IMR-90 (cell line): ENCODE results near the gene OGFOD3. TPM values are rescaled to one million over a fixed set of nuclear protein-coding genes. Genes with fewer than 3 reads are reported as not detected.

Experiments used
- ATAC-seq: fragments of 200-7000 bp; cut with Tn5 transposase; 2 replicates; pipeline ENCODE4 v1.9.1; 2020; ENCODE audit warnings: low read depth, mild to moderate bottlenecking, moderate library complexity
- BruUV-seq: library from RNA; stranded (reverse); fragments of 400-500 nt; replicated peaks from 2 replicates; lab custom pipeline; 2021; lab: Mats Ljungman, UMichigan
- CTCF ChIA-PET: fragments of 300-600 bp; formaldehyde crosslinking; extraction: SDS; loops from one replicate; lab custom pipeline; 2021; ENCODE audit warnings: antibody characterized with exemption; lab: Yijun Ruan, JAX
- POLR2A ChIA-PET: fragments of 300-600 bp; sonication (Branson Sonifier 250); formaldehyde crosslinking; loops from one replicate; lab custom pipeline; 2022; ENCODE audit warnings: antibody characterized with exemption; ENCODE audit not compliant: unreplicated experiment; lab: Charles Lee
- DNase-seq: peaks from one replicate; pipeline ENCODE4 v3.0.0; 2013
- H2AFZ ChIP-seq: replicated peaks from 2 replicates; pipeline ENCODE3; 2013; ENCODE audit warnings: low read length, mild to moderate bottlenecking; ENCODE audit not compliant: poor library complexity
- H2AK5ac ChIP-seq: 2 replicates; pipeline ENCODE4 v1.6.1; 2013; ENCODE audit warnings: low read depth, low read length, inconsistent platforms
- H2AK9ac ChIP-seq: replicated peaks from 2 replicates; pipeline ENCODE3; 2013; ENCODE audit warnings: mild to moderate bottlenecking, low read depth, low read length, moderate library complexity; ENCODE audit not compliant: poor library complexity
- H2BK120ac ChIP-seq: 2 replicates; pipeline ENCODE4 v1.6.1; 2013; ENCODE audit warnings: low read depth, low read length, inconsistent platforms
- H2BK15ac ChIP-seq: 3 replicates; pipeline ENCODE4 v1.6.1; 2013; ENCODE audit warnings: low read depth, low read length, inconsistent platforms
- H2BK20ac ChIP-seq: 2 replicates; pipeline ENCODE4 v1.6.1; 2013; ENCODE audit warnings: low read depth, mild to moderate bottlenecking, inconsistent platforms, low read length, moderate library complexity
- H2BK5ac ChIP-seq: 2 replicates; pipeline ENCODE4 v1.6.1; 2013; ENCODE audit warnings: mild to moderate bottlenecking, low read depth, low read length, inconsistent platforms; ENCODE audit not compliant: poor library complexity, severe bottlenecking
- H3K14ac ChIP-seq: replicated peaks from 2 replicates; pipeline ENCODE4 v1.6.1; 2013; ENCODE audit warnings: low read depth, low read length, inconsistent platforms
- H3K18ac ChIP-seq: 2 replicates; pipeline ENCODE4 v1.6.1; 2013; ENCODE audit warnings: low read depth, low read length, control low read depth
- H3K23ac ChIP-seq: 2 replicates; pipeline ENCODE4 v1.6.1; 2013; ENCODE audit warnings: low read depth, low read length, inconsistent platforms
- H3K27ac ChIP-seq: 2 replicates; pipeline ENCODE4 v1.5.1; 2013; ENCODE audit warnings: mild to moderate bottlenecking, control low read depth, low read length; ENCODE audit not compliant: insufficient read depth
- H3K27me3 ChIP-seq: 2 replicates; pipeline ENCODE4 v1.6.1; 2013; ENCODE audit warnings: low read length; ENCODE audit not compliant: control insufficient read depth, insufficient read depth
- H3K36me3 ChIP-seq: 2 replicates; pipeline ENCODE4 v1.6.1; 2013; ENCODE audit warnings: low read length, mixed read lengths; ENCODE audit not compliant: control insufficient read depth, insufficient read depth
- H3K4ac ChIP-seq: 2 replicates; pipeline ENCODE4 v1.6.1; 2013; ENCODE audit warnings: low read depth, low read length, inconsistent platforms
- H3K4me1 ChIP-seq: 2 replicates; pipeline ENCODE4 v1.6.1; 2013; ENCODE audit warnings: low read length, mixed read lengths; ENCODE audit not compliant: control insufficient read depth, insufficient read depth
- H3K4me2 ChIP-seq: 2 replicates; pipeline ENCODE4 v1.6.1; 2013; ENCODE audit warnings: low read depth, mild to moderate bottlenecking, control low read depth, low read length, moderate library complexity
- H3K4me3 ChIP-seq: 2 replicates; pipeline ENCODE4 v1.5.1; 2013; ENCODE audit warnings: low read depth, mild to moderate bottlenecking, control low read depth, low read length, moderate library complexity; ENCODE audit not compliant: insufficient read depth
- H3K56ac ChIP-seq: 2 replicates; pipeline ENCODE4 v1.6.1; 2013; ENCODE audit warnings: low read length, inconsistent platforms; ENCODE audit not compliant: insufficient read depth; ENCODE audit errors: extremely low read depth
- H3K79me1 ChIP-seq, 2 experiments: 2 replicates each; pipeline ENCODE4 v1.6.1; 2013; ENCODE audit warnings: low read length in 2 of 2, inconsistent platforms in 1 of 2, low read depth in 1 of 2
- H3K9ac ChIP-seq: 2 replicates; pipeline ENCODE4 v1.6.1; 2013; ENCODE audit warnings: low read depth, low read length, control low read depth
- H3K9me1 ChIP-seq: 2 replicates; pipeline ENCODE4 v1.6.1; 2013; ENCODE audit warnings: low read length, inconsistent platforms; ENCODE audit not compliant: insufficient read depth
- H3K9me3 ChIP-seq: 2 replicates; pipeline ENCODE4 v1.6.1; 2013; ENCODE audit warnings: low read length; ENCODE audit not compliant: control insufficient read depth, insufficient read depth
- H4K20me1 ChIP-seq: 2 replicates; pipeline ENCODE4 v1.6.1; 2013; ENCODE audit warnings: low read length, inconsistent platforms; ENCODE audit not compliant: insufficient read depth
- H4K5ac ChIP-seq: 2 replicates; pipeline ENCODE4 v1.6.1; 2013; ENCODE audit warnings: mild to moderate bottlenecking, low read depth, low read length, control low read depth
- H4K8ac ChIP-seq, 2 experiments: 2 replicates each; pipeline ENCODE4 v1.6.1; 2013; ENCODE audit warnings: low read depth in 2 of 2, low read length in 2 of 2, control low read depth in 1 of 2, inconsistent platforms in 1 of 2
- H4K91ac ChIP-seq: 2 replicates; pipeline ENCODE4 v1.6.1; 2013; ENCODE audit warnings: low read depth, low read length, inconsistent platforms; ENCODE audit not compliant: insufficient read depth
- BHLHE40 ChIP-seq: fragments of 150-350 bp; IDR thresholded peaks from 2 replicates; pipeline ENCODE4 v1.6.1; 2016; ENCODE audit warnings: mild to moderate bottlenecking, low read depth, low read length
- CEBPB ChIP-seq: IDR thresholded peaks from 2 replicates; pipeline ENCODE4 v1.6.1; 2012; ENCODE audit warnings: low read depth, low read length, improper control_type of control experiment
- CHD1 ChIP-seq: IDR thresholded peaks from 2 replicates; pipeline ENCODE4 v1.6.1; 2012; ENCODE audit warnings: low read depth, low read length, improper control_type of control experiment
- CTCF ChIP-seq: conservative IDR thresholded peaks from 2 replicates; pipeline ENCODE4 v1.5.1; 2012; ENCODE audit warnings: mild to moderate bottlenecking, low read depth, low read length, improper control_type of control experiment
- FOS ChIP-seq: fragments of 150-350 bp; IDR thresholded peaks from 2 replicates; pipeline ENCODE4 v1.6.1; 2016; ENCODE audit warnings: low read depth, low read length
- MAZ ChIP-seq: IDR thresholded peaks from 2 replicates; pipeline ENCODE4 v1.6.1; 2012; ENCODE audit warnings: low read depth, mild to moderate bottlenecking, low read length, improper control_type of control experiment, moderate library complexity, borderline replicate concordance
- MXI1 ChIP-seq: IDR thresholded peaks from 2 replicates; pipeline ENCODE4 v1.6.1; 2012; ENCODE audit warnings: low read depth, mild to moderate bottlenecking, low read length, moderate library complexity, borderline replicate concordance
- NFE2L2 ChIP-seq: fragments of 150-350 bp; IDR thresholded peaks from 2 replicates; pipeline ENCODE4 v1.6.1; 2016; ENCODE audit warnings: low read depth, mild to moderate bottlenecking, low read length
- POLR2A ChIP-seq: IDR thresholded peaks from 2 replicates; pipeline ENCODE4 v1.6.1; 2012; ENCODE audit warnings: mild to moderate bottlenecking, low read depth, low read length
- RAD21 ChIP-seq: IDR thresholded peaks from 2 replicates; pipeline ENCODE4 v1.6.1; 2012; ENCODE audit warnings: low read length, improper control_type of control experiment
- RCOR1 ChIP-seq: IDR thresholded peaks from 2 replicates; pipeline ENCODE4 v1.6.1; 2012; ENCODE audit warnings: mild to moderate bottlenecking, low read length, improper control_type of control experiment; ENCODE audit not compliant: insufficient replicate concordance
- RFX5 ChIP-seq: IDR thresholded peaks from 2 replicates; pipeline ENCODE4 v1.8.0; 2012; ENCODE audit warnings: low read depth, mild to moderate bottlenecking, low read length, moderate library complexity
- SMC3 ChIP-seq: fragments of 150-350 bp; IDR thresholded peaks from 2 replicates; pipeline ENCODE4 v1.6.1; 2016; ENCODE audit warnings: low read depth, mild to moderate bottlenecking, antibody characterized with exemption, low read length, moderate library complexity
- WGBS, 2 experiments: methylation state at CpG; one replicate each; pipeline versions ENCODE4 v1.1.5 to v1.1.7; 2013; ENCODE audit warnings: missing lambda C conversion rate in 2 of 2; ENCODE audit not compliant: insufficient read length in 1 of 2; ENCODE audit errors: extremely low coverage in 2 of 2; 5-methylcytosine and 5-hydroxymethylcytosine counted together
- dilution Hi-C: fragments of 300-500 bp; cut with HindIII; formaldehyde crosslinking; loops from one replicate; pipeline ENCODE4 v1.14.3; 2018; ENCODE audit warnings: low sequenced_read_pairs; ENCODE audit not compliant: unreplicated experiment
- in situ Hi-C: fragments of 300-500 bp; cut with MboI; formaldehyde crosslinking; loops from 3 replicates; pipeline ENCODE4 v1.14.3; 2019; ENCODE audit warnings: low sequenced_read_pairs, inconsistent platforms, mixed read lengths
- intact Hi-C: fragments of 100-400 bp; cut with micrococcal nuclease; formaldehyde crosslinking; loops from 2 replicates; pipeline ENCODE4 v1.10.0; 2022
- polyA plus RNA-seq, 3 experiments: library from polyadenylated mRNA; depleted of rRNA; stranded (reverse); fragments of >200 nt; gene quantifications; 2 replicates each; pipeline ENCODE4 v1.2.3, GENCODE V29; 2012; ENCODE audit warnings: low replicate concordance in 1 of 3
- total RNA-seq: library from RNA; depleted of rRNA; stranded (reverse); fragments of >200 nt; gene quantifications from 2 replicates; pipeline ENCODE4 v1.2.3, GENCODE V29; 2012
- TF ChIP-seq, protein P1 (sequence below): fragments of 150-350 bp; IDR thresholded peaks from 2 replicates; pipeline ENCODE4 v1.6.1; 2016; ENCODE audit warnings: low read depth, mild to moderate bottlenecking, low read length, moderate library complexity, borderline replicate concordance
- TF ChIP-seq, protein P2 (sequence below): fragments of 150-350 bp; IDR thresholded peaks from 2 replicates; pipeline ENCODE4 v1.6.1; 2017; ENCODE audit warnings: mild to moderate bottlenecking, antibody characterized with exemption, low read length, low read depth

OGFOD3 gene
- total and polyA plus RNA-seq, 2 of the 4 experiments (the other 2 are of a cell fraction): 25.3 to 33.4 TPM

- no peak overlapping the region for H3K14ac ChIP-seq
- no peak overlapping the region for H3K23ac ChIP-seq
- DNase-seq (peak; percentile 90), ATAC-seq (peak; percentile 91)
- no peak overlapping the region for H4K5ac ChIP-seq
- no peak overlapping the region for H3K56ac ChIP-seq
- intact Hi-C loops: no loop called here
- no peak overlapping the region for H4K8ac ChIP-seq
- no peak overlapping the region for H4K91ac ChIP-seq
- H3K9me3 ChIP-seq: no peaks in the 10 kb centered on the region
- no peaks in the 10 kb centered on the region for H3K27me3 ChIP-seq
- H2AK5ac ChIP-seq: peak overlapping the region; percentile 30; the same call in 1 of the 2 replicates
- peaks cover 7% of the 10 kb centered on the region; the same call in 1 of the 2 replicates for H3K36me3 ChIP-seq
- TF ChIP-seq MXI1: no peak
- no peak for TF ChIP-seq RFX5
- TF ChIP-seq SMC3: no peak
- TF ChIP-seq RCOR1: no peak
- TF ChIP-seq CHD1: no peak
- TF ChIP-seq, protein P1, sequence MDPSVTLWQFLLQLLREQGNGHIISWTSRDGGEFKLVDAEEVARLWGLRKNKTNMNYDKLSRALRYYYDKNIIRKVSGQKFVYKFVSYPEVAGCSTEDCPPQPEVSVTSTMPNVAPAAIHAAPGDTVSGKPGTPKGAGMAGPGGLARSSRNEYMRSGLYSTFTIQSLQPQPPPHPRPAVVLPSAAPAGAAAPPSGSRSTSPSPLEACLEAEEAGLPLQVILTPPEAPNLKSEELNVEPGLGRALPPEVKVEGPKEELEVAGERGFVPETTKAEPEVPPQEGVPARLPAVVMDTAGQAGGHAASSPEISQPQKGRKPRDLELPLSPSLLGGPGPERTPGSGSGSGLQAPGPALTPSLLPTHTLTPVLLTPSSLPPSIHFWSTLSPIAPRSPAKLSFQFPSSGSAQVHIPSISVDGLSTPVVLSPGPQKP: no peak
- TF ChIP-seq MAZ: no peak
- TF ChIP-seq, protein P2, sequence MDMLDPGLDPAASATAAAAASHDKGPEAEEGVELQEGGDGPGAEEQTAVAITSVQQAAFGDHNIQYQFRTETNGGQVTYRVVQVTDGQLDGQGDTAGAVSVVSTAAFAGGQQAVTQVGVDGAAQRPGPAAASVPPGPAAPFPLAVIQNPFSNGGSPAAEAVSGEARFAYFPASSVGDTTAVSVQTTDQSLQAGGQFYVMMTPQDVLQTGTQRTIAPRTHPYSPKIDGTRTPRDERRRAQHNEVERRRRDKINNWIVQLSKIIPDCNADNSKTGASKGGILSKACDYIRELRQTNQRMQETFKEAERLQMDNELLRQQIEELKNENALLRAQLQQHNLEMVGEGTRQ: no peak
- TF ChIP-seq RAD21: no peak
- no peak for TF ChIP-seq NFE2L2
- TF ChIP-seq CEBPB: peak; percentile 72
- TF ChIP-seq POLR2A: no peak
- 0 out of 2 replicates have a peak, but pooled peaks have one; percentile 7 for TF ChIP-seq FOS
- TF ChIP-seq CTCF: no peak
- TF ChIP-seq BHLHE40: no peak
- peaks cover 7% of the 10 kb centered on the region for H4K20me1 ChIP-seq
- no peak overlapping the region for H2BK15ac ChIP-seq
- no peak overlapping the region for H2BK20ac ChIP-seq
- ChIA-PET CTCF (no interaction called here), POLR2A (no interaction called here)
- no peaks in the 10 kb centered on the region for H3K9me1 ChIP-seq
- H3K79me1 ChIP-seq: no peaks in the 10 kb centered on the region
- no peak overlapping the region for H3K18ac ChIP-seq
- H3K4me1 ChIP-seq: peaks cover 12% of the 10 kb centered on the region
- H3K4me2 ChIP-seq: no peak overlapping the region; the same call in 1 of the 2 replicates
- H3K4ac ChIP-seq: no peak overlapping the region
- dilution Hi-C loops: no loop called here
- H2AK9ac ChIP-seq: peak overlapping the region; percentile 19
- H2AFZ ChIP-seq: no peak overlapping the region
- in situ Hi-C loops: no loop called here
- WGBS, 2 experiments: 70% methylated on average over 7 of the region's 19 CpGs; no CpG with 5 or more reads in 1 of the 2 experiments
- H3K9ac ChIP-seq: no peak overlapping the region
- no TSS peak for BruUV-seq
- H2BK120ac ChIP-seq: no peak overlapping the region
- H2BK5ac ChIP-seq: no peak overlapping the region
- no peak overlapping the region for H3K27ac ChIP-seq
- no peak overlapping the region for H3K4me3 ChIP-seq
Measured at GRCh38 chr17:82396601-82397435, 21.6 kb downstream of the OGFOD3 start.
